CD4-positive, alpha-beta T cell (primary cell): Measurements from ENCODE around the gene SUFU. TPM values are rescaled to one million over a fixed set of nuclear protein-coding genes. Genes with fewer than 3 reads are reported as not detected.

Experiments used
- ATAC-seq: fragments of 200-7000 bp; cut with Tn5 transposase; one replicate; pipeline ENCODE4 v1.10.0; 2022; ENCODE audit warnings: mild to moderate bottlenecking; ENCODE audit not compliant: poor library complexity
- CTCF ChIA-PET: fragments of 350-600 bp; sonication (Branson Sonifier 250); formaldehyde crosslinking; loops from one replicate; lab custom pipeline; 2021; ENCODE audit warnings: antibody characterized with exemption, inconsistent platforms; lab: Charles Lee
- POLR2A ChIA-PET: fragments of 350-600 bp; sonication (Branson Sonifier 250); formaldehyde crosslinking; loops from one replicate; lab custom pipeline; 2021; ENCODE audit warnings: antibody characterized with exemption, inconsistent platforms; lab: Charles Lee
- DNase-seq, 14 experiments: peaks; one replicate each; pipeline ENCODE4 v3.0.0-alpha.2; 2013 to 2020; ENCODE audit warnings: mixed read lengths in 2 of 14
- H3K27ac ChIP-seq, 2 donors: one replicate each; pipeline versions ENCODE4 v1.5.1 to v1.7.0; 2013; ENCODE audit warnings: low read length in 2 of 2, low read depth in 1 of 2, mild to moderate bottlenecking in 1 of 2
- H3K27me3 ChIP-seq, 2 experiments: 1 replicate in 1 of 2; 2 replicates in 1 of 2; pipeline versions ENCODE4 v1.6.1 to v1.7.0; 2013; ENCODE audit warnings: low read length in 2 of 2, control low read depth in 1 of 2, mild to moderate bottlenecking in 1 of 2, moderate library complexity in 1 of 2; ENCODE audit not compliant: insufficient read depth in 2 of 2, control insufficient read depth in 1 of 2
- H3K36me3 ChIP-seq: one replicate; pipeline ENCODE4 v1.6.1; 2013; ENCODE audit warnings: low read length, control low read depth; ENCODE audit not compliant: insufficient read depth
- H3K4me1 ChIP-seq: one replicate; pipeline ENCODE4 v1.6.1; 2013; ENCODE audit warnings: low read length, control low read depth; ENCODE audit not compliant: insufficient read depth
- H3K4me3 ChIP-seq: one replicate; pipeline ENCODE4 v1.5.1; 2013; ENCODE audit warnings: mild to moderate bottlenecking, low read length, moderate library complexity
- H3K9me3 ChIP-seq, 2 experiments: 1 replicate in 1 of 2; 2 replicates in 1 of 2; pipeline versions ENCODE4 v1.6.1 to v1.7.0; 2013; ENCODE audit warnings: low read length in 2 of 2, mild to moderate bottlenecking in 2 of 2, control low read depth in 1 of 2, moderate library complexity in 1 of 2; ENCODE audit not compliant: control insufficient read depth in 1 of 2, insufficient read depth in 1 of 2
- H3K27ac Mint-ChIP-seq: one replicate; pipeline ENCODE4 v1.8.0; 2020; ENCODE audit warnings: mixed read lengths
- H3K27me3 Mint-ChIP-seq: one replicate; pipeline ENCODE4 v1.8.0; 2021; ENCODE audit warnings: mixed read lengths
- H3K36me3 Mint-ChIP-seq: one replicate; pipeline ENCODE4 v1.8.0; 2021; ENCODE audit warnings: low read depth, mixed read lengths
- H3K4me1 Mint-ChIP-seq: one replicate; pipeline ENCODE4 v1.8.0; 2021; ENCODE audit warnings: low read depth, mixed read lengths
- H3K4me3 Mint-ChIP-seq: one replicate; pipeline ENCODE4 v1.8.0; 2020; ENCODE audit warnings: mild to moderate bottlenecking, mixed read lengths
- H3K9me3 Mint-ChIP-seq: one replicate; pipeline ENCODE4 v1.8.0; 2020; ENCODE audit warnings: mixed read lengths
- intact Hi-C, 2 experiments: fragments of 100-400 bp; cut with DNase I in 1 of 2; cut with micrococcal nuclease in 1 of 2; formaldehyde crosslinking; loops; one replicate each; pipeline versions ENCODE4 v1.15.1 to v1.9.0; 2023 to 2025; cut with DNase I, micrococcal nuclease
- total RNA-seq, 174 experiments: library from RNA in 2 of 174; stranded (reverse) in 2 of 174; gene quantifications; one replicate each; pipeline ENCODE4 v1.2.3 and lab custom pipeline; 2021 to 2026
- TF ChIP-seq, protein P1 (sequence below): fragments of 200-600 bp; IDR thresholded peaks from one replicate; pipeline ENCODE4 v1.8.0; 2022; ENCODE audit warnings: antibody characterized with exemption, mild to moderate bottlenecking

SUFU gene
- total RNA-seq, 2 experiments from 2014 or later: 6.7 to 7.3 TPM

DNA sequence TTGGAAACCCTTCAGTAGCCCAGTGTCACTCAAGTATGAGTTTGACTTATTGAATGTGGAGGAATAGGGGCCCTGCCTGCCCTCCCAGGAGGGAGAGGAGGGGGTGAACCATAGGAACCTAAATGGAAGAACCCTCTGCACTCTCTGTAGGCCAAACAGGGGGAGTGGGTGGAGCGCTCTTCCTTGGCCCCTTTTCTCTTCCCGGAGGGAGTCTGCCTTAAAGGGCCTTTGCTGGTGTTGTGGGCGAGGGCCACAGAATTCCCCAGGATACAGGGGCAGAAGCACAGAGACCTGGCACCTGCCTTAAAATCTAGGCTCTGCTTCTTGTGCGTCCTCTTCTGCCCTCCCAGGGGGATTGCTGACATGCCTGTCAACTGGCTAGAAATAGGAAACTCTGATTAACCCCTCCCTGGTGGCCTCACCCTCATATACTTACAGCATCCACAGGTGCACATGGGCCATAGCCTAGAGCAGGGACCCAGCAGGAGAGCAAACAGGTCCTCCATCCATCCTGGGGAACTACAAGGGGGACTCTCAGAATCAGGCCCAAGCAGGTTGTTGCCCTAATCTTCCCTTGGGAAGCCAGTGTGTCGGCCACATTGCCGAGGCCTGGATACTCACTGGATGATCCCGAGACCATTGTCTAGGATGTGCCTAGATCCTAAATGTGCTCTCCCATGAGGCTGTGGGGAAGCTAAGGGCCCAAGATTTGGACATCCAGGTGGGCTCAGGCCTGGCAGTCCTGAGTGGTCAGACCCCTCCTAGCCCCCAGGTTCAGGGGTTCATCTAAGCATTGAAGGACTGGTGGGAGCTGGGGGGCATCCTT is 143.9 kb downstream of the SUFU start:
- Histone ChIP-seq H3K4me3 (peak overlapping the region; percentile 96), H3K36me3 (peaks cover 9% of the 10 kb centered on the region), H3K27me3 (no peaks in the 10 kb centered on the region), H3K27ac (peak overlapping the region; percentile 83 to 93), H3K4me1 (peaks cover 76% of the 10 kb centered on the region), H3K9me3 (no peaks in the 10 kb centered on the region)
- peak overlapping the region; percentile 97 for H3K4me3 Mint-ChIP-seq
- no peaks in the 10 kb centered on the region for H3K9me3 Mint-ChIP-seq
- ATAC-seq: no peak
- DNase-seq: no peak
- H3K4me1 Mint-ChIP-seq: peaks cover 74% of the 10 kb centered on the region
- intact Hi-C loops: loop anchor here (2.0 to 10.0 kb wide), 3 partner anchors 35 to 253 kb away; partner anchors contain the start of gene NFKB2 (in 1 of the 2)
- POLR2A ChIA-PET: interaction anchor here (0.9 to 7.0 kb wide), 6 partner anchors 12 to 143 kb away, joined by 3 to 134 read pairs (median 62); partner anchors contain the start of genes ARL3, SFXN2 and WBP1L
- peaks cover 44% of the 10 kb centered on the region for H3K36me3 Mint-ChIP-seq
- H3K27me3 Mint-ChIP-seq: no peaks in the 10 kb centered on the region
- CTCF ChIA-PET: interaction anchor here (1.0 kb wide), 1 partner anchor 36 kb away, joined by 5 read pairs; no protein-coding TSS in a partner anchor
- TF ChIP-seq, protein P1, sequence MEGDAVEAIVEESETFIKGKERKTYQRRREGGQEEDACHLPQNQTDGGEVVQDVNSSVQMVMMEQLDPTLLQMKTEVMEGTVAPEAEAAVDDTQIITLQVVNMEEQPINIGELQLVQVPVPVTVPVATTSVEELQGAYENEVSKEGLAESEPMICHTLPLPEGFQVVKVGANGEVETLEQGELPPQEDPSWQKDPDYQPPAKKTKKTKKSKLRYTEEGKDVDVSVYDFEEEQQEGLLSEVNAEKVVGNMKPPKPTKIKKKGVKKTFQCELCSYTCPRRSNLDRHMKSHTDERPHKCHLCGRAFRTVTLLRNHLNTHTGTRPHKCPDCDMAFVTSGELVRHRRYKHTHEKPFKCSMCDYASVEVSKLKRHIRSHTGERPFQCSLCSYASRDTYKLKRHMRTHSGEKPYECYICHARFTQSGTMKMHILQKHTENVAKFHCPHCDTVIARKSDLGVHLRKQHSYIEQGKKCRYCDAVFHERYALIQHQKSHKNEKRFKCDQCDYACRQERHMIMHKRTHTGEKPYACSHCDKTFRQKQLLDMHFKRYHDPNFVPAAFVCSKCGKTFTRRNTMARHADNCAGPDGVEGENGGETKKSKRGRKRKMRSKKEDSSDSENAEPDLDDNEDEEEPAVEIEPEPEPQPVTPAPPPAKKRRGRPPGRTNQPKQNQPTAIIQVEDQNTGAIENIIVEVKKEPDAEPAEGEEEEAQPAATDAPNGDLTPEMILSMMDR: no peak
- peak overlapping the region; percentile 97 for H3K27ac Mint-ChIP-seq

GRCh38 chr10:102648269-102648888 is 144.6 kb downstream of the SUFU start:
- DNase-seq (no peak), ATAC-seq (no peak)
- TF ChIP-seq, protein P1: no peak
- H3K4me3 Mint-ChIP-seq: peak overlapping the region; percentile 97
- H3K27me3 Mint-ChIP-seq: no peaks in the 10 kb centered on the region
- peak overlapping the region; percentile 97 for H3K27ac Mint-ChIP-seq
- peaks cover 15% of the 10 kb centered on the region for H3K36me3 ChIP-seq
- peaks cover 84% of the 10 kb centered on the region for H3K4me1 ChIP-seq
- H3K4me3 ChIP-seq: peak overlapping the region; percentile 34
- ChIA-PET POLR2A (interaction anchor here (0.9 to 7.0 kb wide), 4 partner anchors 12 to 143 kb away, joined by 3 to 134 read pairs (median 62); partner anchors contain the start of gene WBP1L), CTCF (no interaction called here)
- intact Hi-C loops: loop anchor here in 1 of 2 experiments (10.0 kb wide), 1 partner anchor 254 kb away; the partner anchor contains the start of gene NFKB2
- H3K4me1 Mint-ChIP-seq: peaks cover 81% of the 10 kb centered on the region
- H3K27ac ChIP-seq: peak overlapping the region; percentile 29 to 93
- peaks cover 48% of the 10 kb centered on the region for H3K36me3 Mint-ChIP-seq
- H3K9me3 Mint-ChIP-seq: no peaks in the 10 kb centered on the region
- H3K27me3 ChIP-seq: no peaks in the 10 kb centered on the region
- H3K9me3 ChIP-seq: no peaks in the 10 kb centered on the region
